AG09319 (cell line): ENCODE results near the gene OOSP3.

Experiments
- DNase-seq: peaks from one replicate; pipeline ENCODE4 v3.0.0-alpha.2; 2010; ENCODE audit warnings: low read depth; ENCODE audit errors: extremely low read depth
- CTCF ChIP-seq: IDR thresholded peaks from 2 replicates; pipeline ENCODE4 v1.5.1; 2011; ENCODE audit warnings: low read depth, mild to moderate bottlenecking, inconsistent platforms, low read length, moderate library complexity

OOSP3 gene

GRCh38 chr11:59918987-59919589 is 40.5 kb downstream of the OOSP3 start:
- TF ChIP-seq CTCF, result peak; percentile 1
- no peak for DNase-seq

GRCh38 chr11:59923813-59924212 is 45.2 kb downstream of the OOSP3 start:
- no peak for DNase-seq
- TF ChIP-seq CTCF, result no peak

DNA sequence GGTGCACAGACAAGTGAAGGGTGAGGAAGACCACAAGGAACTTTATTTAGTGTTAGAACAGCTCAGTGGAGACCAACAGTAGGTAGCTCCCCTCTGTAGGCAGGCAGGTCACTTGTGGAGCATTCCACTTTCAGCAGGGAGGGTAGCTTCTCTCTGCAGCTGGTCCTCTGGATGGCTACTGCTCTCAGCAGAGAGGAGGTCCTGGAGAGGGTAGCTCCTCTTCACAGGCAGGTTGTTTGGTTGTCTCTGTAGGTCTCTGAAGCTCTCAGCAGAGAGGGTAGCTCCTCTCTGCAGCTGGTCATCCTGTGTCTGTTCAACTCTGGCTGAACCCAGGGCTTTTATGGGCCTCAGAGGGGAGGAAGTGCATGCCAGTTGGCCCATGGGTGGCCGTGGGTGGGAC is 53.1 kb downstream of the OOSP3 start:
- no peak for TF ChIP-seq CTCF
- DNase-seq, result no peak

GRCh38 chr11:59938132-59938531 is 59.5 kb downstream of the OOSP3 start, which contains the start of gene OOSP1:
OOSP1 (plus strand) TSS chr11:59938432; CDS start chr11:59938455, 23 bp downstream.
- no peak for TF ChIP-seq CTCF
- no peak for DNase-seq

DNA sequence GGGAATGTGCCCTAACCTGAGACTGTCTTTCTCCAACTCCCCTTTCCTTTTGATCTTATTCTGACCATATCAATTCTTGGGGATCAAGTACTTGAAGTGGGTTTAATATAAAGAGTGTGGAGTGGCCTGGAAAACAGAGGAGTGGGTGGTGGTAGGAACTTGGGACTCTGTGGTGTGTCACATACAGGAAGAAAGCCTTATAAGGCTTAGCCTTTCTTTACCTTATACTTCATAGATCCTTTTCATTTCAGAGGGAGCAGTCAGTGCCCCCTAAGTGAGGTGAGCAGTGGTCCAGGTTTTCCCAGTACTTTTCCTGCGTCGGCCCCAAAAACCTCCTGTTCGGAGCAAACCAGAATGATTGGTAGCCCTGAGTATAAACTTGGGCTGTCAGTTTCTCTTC is 60.1 kb downstream of the OOSP3 start:
- no peak for TF ChIP-seq CTCF
- DNase-seq, result no peak

GRCh38 chr11:59939482-59939881 is 60.9 kb downstream of the OOSP3 start:
- TF ChIP-seq CTCF, result no peak
- no peak for DNase-seq

GRCh38 chr11:59941091-59941490 is 62.5 kb downstream of the OOSP3 start:
- TF ChIP-seq CTCF, result no peak

More at GRCh38 chr11:59941091-59941490, 62.5 kb downstream of the OOSP3 start:
- no peak for DNase-seq
